Testis (tissue), 3 donors: ENCODE measurements around the gene EGFR. TPM values are rescaled to one million over a fixed set of nuclear protein-coding genes. Genes with fewer than 3 reads are reported as not detected.
"Not testable (repeated sequence)": the region's sequence is repeated elsewhere in the genome, so short reads cannot be mapped to it uniquely, and the experiment has no call there.

ENCODE experiments used
- DNase-seq: peaks from one replicate; pipeline ENCODE4 v3.0.0-alpha.2; 2019
- H3K27ac ChIP-seq, 2 donors: fragments of 200-600 bp; sonication (generic); one replicate each; pipeline ENCODE4 v1.5.1; 2019
- H3K27me3 ChIP-seq: fragments of 200-600 bp; sonication (generic); one replicate; pipeline ENCODE4 v1.5.1; 2019
- H3K36me3 ChIP-seq: fragments of 200-600 bp; sonication (generic); one replicate; pipeline ENCODE4 v1.5.1; 2017; ENCODE audit warnings: low read depth; ENCODE audit errors: missing control alignments
- H3K4me1 ChIP-seq: fragments of 200-600 bp; sonication (generic); one replicate; pipeline ENCODE4 v1.5.1; 2019
- H3K4me3 ChIP-seq, 2 donors: fragments of 200-600 bp; sonication (generic); one replicate each; pipeline ENCODE4 v1.5.1; 2017 to 2019
- H3K9me3 ChIP-seq: fragments of 200-600 bp; sonication (generic); one replicate; pipeline ENCODE4 v1.5.1; 2017
- CTCF ChIP-seq, 3 experiments: fragments of 450-650 bp in 2 of 3; fragments of 200-600 bp in 1 of 3; sonication (generic) in 1 of 3; IDR thresholded peaks; one replicate each; pipeline ENCODE4 v1.5.1; 2016 to 2019; ENCODE audit warnings: antibody characterized with exemption in 3 of 3, mild to moderate bottlenecking in 2 of 3, moderate library complexity in 1 of 3
- POLR2A ChIP-seq: fragments of 450-650 bp; IDR thresholded peaks from one replicate; pipeline ENCODE4 v1.6.1; 2017; ENCODE audit warnings: antibody characterized with exemption, mild to moderate bottlenecking, moderate library complexity
- WGBS, 2 donors: methylation state at CpG; one replicate each; pipeline ENCODE4 v1.1.5; 2018; 5-methylcytosine and 5-hydroxymethylcytosine counted together
- intact Hi-C: fragments of 100-400 bp; cut with DNase I; formaldehyde crosslinking; loops from one replicate; pipeline ENCODE4 v1.15.1; 2023; ENCODE audit warnings: low total_unique reads
- polyA plus RNA-seq: library from polyadenylated mRNA; stranded (reverse); fragments of 350-450 nt; fragmentation: Illumina TruSeq; extraction: RNeasy Lipid Tissue Mini Kit (QIAGEN cat#74804); gene quantifications from one replicate; pipeline ENCODE4 v1.2.3, GENCODE V29; 2014; ENCODE audit warnings: low read depth, low replicate concordance; ENCODE audit not compliant: insufficient read depth
- total RNA-seq, 2 donors: library from RNA; depleted of rRNA; stranded (reverse); fragments of >200 nt; gene quantifications; one replicate each; pipeline ENCODE4 v1.2.3, GENCODE V29; 2016

EGFR gene
- total and polyA plus RNA-seq, 3 donors from 2014 or later, result 11.0 to 45.0 (median 18.2) TPM

DNA sequence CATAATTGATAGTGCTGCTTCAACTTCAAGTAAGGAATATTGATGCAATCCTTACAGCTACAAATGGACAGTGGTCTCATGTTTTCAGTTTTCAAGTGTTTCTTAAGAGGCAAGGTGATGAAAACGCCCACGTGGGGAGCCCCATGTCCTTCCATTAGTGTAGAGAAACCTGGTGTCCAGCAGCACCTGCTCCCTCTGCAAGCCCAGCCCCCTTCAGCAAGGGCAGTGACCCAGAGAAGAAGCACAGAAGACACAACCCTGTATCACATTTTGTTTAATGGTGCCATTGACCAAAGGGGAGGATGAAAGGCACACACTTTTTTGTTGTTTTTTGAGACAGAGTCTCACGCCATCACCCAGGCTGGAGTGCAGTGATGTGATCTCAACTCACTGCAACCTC is 143.7 kb downstream of the EGFR start:
- intact Hi-C loops, result no loop called here
- H3K4me3 ChIP-seq, result no peak overlapping the region
- H3K36me3 ChIP-seq, result no peaks in the 10 kb centered on the region
- no peak for DNase-seq
- no peaks in the 10 kb centered on the region for H3K27me3 ChIP-seq
- WGBS, 2 donors, result 82 to 92% methylated on average over 3 of the region's 3 CpGs
- no peaks in the 10 kb centered on the region for H3K4me1 ChIP-seq
- TF ChIP-seq POLR2A (no peak), CTCF (IDR thresholded peaks at IDR 0.05) (no peak)
- H3K9me3 ChIP-seq, result no peaks in the 10 kb centered on the region
- no peak overlapping the region for H3K27ac ChIP-seq

- TF ChIP-seq POLR2A (no peak), CTCF (IDR thresholded peaks at IDR 0.05) (no peak)
- Histone ChIP-seq H3K27me3 (no peaks in the 10 kb centered on the region), H3K36me3 (no peaks in the 10 kb centered on the region), H3K4me3 (no peak overlapping the region), H3K9me3 (no peaks in the 10 kb centered on the region), H3K4me1 (no peaks in the 10 kb centered on the region), H3K27ac (no peak overlapping the region)
- intact Hi-C loops, result no loop called here
- WGBS, 2 donors, result 92 to 95% methylated on average over 11 of the region's 11 CpGs
- no peak for DNase-seq
These were observed 144.9 kb downstream of the EGFR start for GRCh38 chr7:55163733-55164132.

DNA sequence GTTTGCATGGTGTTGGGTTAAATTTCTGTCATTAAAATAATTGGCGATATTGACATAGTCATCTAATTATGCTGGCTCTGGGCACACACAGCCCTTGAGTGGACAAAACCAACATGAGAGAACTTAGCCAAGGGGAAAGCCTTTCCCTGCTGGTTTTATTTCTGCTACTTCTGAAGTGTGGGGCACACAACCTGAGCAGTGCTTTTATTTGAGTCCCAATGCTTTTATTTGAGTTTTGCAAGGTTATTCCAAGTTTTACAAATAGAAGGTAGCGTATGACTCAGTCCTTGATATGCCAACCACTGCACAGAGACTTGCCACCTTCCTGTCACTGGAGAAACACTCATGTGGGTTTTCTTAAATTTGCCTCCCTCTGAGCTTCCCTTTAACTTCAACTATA is 145.7 kb downstream of the EGFR start:
- TF ChIP-seq CTCF (IDR thresholded peaks at IDR 0.05) (no peak), POLR2A (no peak)
- no peak for DNase-seq
- no peaks in the 10 kb centered on the region for H3K4me1 ChIP-seq
- H3K27me3 ChIP-seq, result no peaks in the 10 kb centered on the region
- 88 to 95% methylated on average over 2 of the region's 2 CpGs for WGBS, 2 donors
- intact Hi-C loops, result no loop called here
- no peaks in the 10 kb centered on the region for H3K36me3 ChIP-seq
- no peak overlapping the region for H3K4me3 ChIP-seq
- H3K27ac ChIP-seq, result no peak overlapping the region
- H3K9me3 ChIP-seq, result no peaks in the 10 kb centered on the region

DNA sequence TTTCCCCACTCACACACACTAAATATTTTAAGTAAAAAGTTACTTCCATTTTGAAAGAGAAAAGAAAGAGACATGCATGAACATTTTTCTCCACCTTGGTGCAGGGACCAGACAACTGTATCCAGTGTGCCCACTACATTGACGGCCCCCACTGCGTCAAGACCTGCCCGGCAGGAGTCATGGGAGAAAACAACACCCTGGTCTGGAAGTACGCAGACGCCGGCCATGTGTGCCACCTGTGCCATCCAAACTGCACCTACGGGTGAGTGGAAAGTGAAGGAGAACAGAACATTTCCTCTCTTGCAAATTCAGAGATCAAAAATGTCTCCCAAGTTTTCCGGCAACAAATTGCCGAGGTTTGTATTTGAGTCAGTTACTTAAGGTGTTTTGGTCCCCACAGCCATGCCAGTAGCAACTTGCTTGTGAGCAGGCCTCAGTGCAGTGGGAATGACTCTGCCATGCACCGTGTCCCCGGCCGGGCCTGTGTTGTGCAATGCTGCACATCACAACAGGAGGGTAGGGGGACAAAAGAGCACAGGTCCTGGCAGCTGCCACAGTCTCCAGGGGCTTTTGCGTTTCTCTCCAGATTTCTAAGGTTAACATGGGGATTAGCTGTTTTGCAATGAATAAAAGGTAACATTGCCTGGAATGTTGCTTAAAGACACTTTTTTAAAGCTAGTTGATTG is 146.5 kb downstream of the EGFR start:
- Histone ChIP-seq H3K27me3 (no peaks in the 10 kb centered on the region), H3K4me3 (no peak overlapping the region), H3K36me3 (no peaks in the 10 kb centered on the region), H3K27ac (no peak overlapping the region), H3K4me1 (no peaks in the 10 kb centered on the region), H3K9me3 (no peaks in the 10 kb centered on the region)
- intact Hi-C loops, result no loop called here
- DNase-seq, result no peak
- no peak for TF ChIP-seq CTCF (IDR thresholded peaks at IDR 0.05)
- TF ChIP-seq POLR2A, result no peak
- WGBS, 2 donors, result 85 to 88% methylated on average over 13 of the region's 13 CpGs

DNA sequence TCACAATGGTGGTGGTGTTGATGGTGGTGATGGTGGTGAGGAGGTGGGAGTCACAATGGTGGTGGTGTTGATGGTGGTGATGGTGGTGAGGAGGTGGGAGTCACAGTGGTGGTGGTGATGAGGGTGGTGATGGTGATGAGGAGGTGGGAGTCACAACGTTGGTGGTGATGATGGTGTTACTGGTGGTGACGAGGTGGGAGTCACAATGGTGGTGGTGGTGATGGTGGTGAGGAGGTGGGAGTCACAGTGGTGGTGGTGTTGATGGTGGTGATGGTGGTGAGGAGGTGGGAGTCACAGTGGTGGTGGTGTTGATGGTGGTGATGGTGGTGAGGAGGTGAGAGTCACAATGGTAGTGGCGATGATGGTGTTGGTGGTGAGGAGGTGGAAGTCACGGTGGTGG is 148.5 kb downstream of the EGFR start:
- H3K36me3 ChIP-seq, H3K27me3 ChIP-seq, DNase-seq, H3K27ac ChIP-seq, H3K4me1 ChIP-seq, intact Hi-C loops, H3K4me3 ChIP-seq, H3K9me3 ChIP-seq: not testable (repeated sequence)
- WGBS, 2 donors, result 88 to 93% methylated on average over 4 of the region's 4 CpGs
